Fibroblast of mammary gland (primary cell): ENCODE results near the gene VSIG10.
"Not testable (repeated sequence)": the region's sequence is repeated elsewhere in the genome, so short reads cannot be mapped to it uniquely, and the experiment has no call there.

Experiments used
- DNase-seq: peaks from one replicate; pipeline ENCODE4 v3.0.0-alpha.2; 2010; ENCODE audit warnings: low read depth
- H3K4me3 ChIP-seq: 2 replicates; pipeline ENCODE4 v1.5.1; 2011; ENCODE audit warnings: low read depth, mild to moderate bottlenecking, low read length, moderate library complexity; ENCODE audit not compliant: control insufficient read depth
- TF ChIP-seq, protein P1 (sequence below): conservative IDR thresholded peaks from 2 replicates; pipeline ENCODE4 v1.5.1; 2011; ENCODE audit warnings: low read depth, low read length, inconsistent platforms; ENCODE audit not compliant: control insufficient read depth, insufficient read depth

Gene VSIG10

DNA sequence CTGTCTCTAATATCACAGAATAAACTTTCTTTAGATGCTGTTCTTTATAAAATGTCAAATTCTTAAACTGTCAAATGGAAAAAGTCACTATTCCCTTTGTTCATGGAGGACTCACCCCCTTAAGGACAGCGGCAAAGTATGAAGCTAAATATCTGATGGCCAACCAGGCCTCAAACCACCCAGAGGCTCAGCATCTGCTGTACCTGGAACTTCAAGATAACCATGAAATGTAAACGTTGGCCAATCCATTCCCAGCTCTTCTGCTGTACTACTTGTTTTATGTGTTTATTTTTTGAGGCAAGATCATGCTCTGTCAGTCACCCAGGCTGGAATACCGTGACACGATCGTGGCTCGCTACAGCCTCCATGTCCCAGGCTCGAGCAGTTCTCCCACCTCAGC is 71.6 kb downstream of the VSIG10 start:
- H3K4me3 ChIP-seq, result no peak overlapping the region
- DNase-seq, result no peak
- TF ChIP-seq, protein P1, sequence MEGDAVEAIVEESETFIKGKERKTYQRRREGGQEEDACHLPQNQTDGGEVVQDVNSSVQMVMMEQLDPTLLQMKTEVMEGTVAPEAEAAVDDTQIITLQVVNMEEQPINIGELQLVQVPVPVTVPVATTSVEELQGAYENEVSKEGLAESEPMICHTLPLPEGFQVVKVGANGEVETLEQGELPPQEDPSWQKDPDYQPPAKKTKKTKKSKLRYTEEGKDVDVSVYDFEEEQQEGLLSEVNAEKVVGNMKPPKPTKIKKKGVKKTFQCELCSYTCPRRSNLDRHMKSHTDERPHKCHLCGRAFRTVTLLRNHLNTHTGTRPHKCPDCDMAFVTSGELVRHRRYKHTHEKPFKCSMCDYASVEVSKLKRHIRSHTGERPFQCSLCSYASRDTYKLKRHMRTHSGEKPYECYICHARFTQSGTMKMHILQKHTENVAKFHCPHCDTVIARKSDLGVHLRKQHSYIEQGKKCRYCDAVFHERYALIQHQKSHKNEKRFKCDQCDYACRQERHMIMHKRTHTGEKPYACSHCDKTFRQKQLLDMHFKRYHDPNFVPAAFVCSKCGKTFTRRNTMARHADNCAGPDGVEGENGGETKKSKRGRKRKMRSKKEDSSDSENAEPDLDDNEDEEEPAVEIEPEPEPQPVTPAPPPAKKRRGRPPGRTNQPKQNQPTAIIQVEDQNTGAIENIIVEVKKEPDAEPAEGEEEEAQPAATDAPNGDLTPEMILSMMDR, result no peak

DNA sequence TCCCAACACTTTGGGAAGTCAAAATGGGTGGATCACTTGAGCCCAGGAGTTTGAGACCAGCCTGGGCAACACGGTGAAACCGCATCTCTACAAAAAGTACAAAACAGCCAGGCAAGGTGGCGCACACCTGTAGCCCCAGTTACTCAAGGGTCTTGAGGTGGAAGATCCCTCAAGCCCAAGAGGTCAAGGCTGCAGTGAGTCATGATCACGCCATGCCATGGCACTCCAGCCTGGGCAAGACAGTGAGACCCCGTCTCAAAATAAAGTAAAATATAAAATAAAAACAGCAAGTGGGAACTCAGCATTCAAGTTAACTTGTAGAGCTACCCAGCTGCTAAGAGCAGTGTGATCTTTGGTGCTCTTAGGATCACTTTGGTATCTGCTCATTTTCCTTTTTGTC is 74.6 kb downstream of the VSIG10 start:
- no peak for DNase-seq
- no peak overlapping the region for H3K4me3 ChIP-seq
- TF ChIP-seq, protein P1, result no peak

DNA sequence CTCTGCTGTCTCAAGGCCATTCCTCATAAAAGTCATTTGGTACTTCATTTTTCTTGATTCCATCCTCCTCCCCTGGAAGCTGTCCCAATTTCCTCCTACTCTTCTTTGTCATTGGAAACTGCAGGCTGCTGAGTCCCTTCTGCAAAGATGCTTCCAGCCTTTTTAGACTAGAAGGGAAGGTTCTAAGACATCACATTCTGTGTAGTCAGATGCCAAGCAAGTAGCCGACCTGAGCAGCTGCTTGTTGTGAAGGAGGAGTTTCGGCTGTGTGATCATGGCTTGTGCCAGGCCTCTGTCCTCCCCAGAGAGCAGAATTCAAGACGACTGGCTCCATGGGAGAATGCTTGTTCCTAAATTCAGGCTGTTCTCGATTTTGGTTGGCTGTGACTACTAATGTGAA is 78.6 kb downstream of the VSIG10 start:
- no peak for DNase-seq
- no peak overlapping the region for H3K4me3 ChIP-seq
- TF ChIP-seq, protein P1, result no peak

DNA sequence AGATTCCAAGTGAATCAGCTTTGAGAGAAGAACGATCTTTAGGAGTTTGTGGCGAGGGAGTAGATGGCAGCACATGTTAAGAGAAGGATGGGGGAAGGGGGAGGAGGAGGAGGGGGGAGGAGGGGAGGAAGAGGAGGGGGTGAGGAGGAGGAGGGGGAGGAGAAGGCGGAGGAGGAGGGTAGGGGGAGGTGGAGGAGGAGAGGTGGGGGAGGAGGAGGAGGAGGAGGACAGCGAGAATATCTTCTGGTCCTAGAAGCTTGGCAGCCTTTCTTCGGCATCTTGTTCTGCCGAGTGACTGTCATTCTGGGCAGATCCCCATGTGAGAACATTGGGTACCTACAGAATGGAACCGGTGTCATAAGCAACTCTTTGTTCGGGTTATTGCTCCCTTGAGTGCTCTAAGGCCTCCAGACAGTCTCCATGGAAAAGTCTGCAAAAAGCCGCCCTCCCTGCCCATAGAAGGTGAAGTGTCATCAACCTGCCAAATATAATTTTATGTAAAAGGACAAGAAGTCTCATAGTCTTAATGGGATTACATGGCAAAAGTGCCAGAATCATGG is 80.4 kb downstream of the VSIG10 start:
- H3K4me3 ChIP-seq, result no peak overlapping the region
- DNase-seq, result no peak
- TF ChIP-seq, protein P1, result no peak

DNA sequence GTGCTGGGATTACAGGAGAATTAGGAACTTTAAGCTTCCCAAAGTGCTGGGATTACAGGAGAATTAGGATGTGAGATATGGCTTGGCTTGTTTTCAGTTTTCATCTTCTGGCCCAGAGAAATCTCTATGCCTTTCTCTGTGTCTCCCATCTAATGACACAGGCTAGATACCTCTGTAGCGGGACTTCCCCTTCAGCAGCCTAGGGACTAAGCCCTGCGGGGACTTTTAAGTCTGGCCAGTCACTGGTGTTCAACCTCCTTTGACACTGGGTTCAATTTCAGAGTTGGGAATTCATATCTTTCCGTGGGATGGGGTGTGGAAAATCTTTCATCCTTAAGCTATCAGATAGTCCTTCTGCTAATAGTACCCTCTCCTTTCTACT is 81.1 kb downstream of the VSIG10 start:
- no peak overlapping the region for H3K4me3 ChIP-seq
- DNase-seq, result no peak
- TF ChIP-seq, protein P1, result no peak

DNA sequence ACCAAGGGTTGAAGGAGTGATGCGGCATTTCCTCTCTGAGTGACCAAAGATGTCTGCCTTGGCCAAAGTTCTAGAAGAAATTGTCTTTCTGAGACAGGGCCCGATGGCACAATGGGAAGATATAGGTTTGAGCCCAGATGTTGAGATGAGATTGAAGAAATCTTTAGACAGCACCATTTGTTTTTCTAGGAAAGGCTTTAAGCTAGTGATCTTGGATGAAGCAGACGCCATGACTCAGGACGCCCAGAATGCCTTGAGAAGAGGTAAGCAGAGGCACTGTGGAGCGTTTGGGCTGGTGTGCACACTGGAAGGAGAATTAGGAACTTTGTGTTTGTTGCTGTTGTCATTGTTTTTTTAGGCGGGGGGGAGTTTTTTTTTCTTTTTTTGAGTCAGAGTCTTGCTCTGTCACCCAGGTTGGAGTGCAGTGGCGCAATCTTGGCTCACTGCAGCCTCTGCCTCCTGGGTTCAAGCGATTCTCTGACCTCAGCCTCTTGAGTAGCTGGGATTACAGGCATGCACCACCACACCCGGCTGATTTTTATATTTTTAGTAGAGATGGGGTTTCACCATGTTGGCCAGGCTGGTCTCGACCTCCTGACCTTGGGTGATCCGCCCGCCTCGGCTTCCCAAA is 81.6 kb downstream of the VSIG10 start:
- not testable (repeated sequence) for DNase-seq, H3K4me3 ChIP-seq

DNA sequence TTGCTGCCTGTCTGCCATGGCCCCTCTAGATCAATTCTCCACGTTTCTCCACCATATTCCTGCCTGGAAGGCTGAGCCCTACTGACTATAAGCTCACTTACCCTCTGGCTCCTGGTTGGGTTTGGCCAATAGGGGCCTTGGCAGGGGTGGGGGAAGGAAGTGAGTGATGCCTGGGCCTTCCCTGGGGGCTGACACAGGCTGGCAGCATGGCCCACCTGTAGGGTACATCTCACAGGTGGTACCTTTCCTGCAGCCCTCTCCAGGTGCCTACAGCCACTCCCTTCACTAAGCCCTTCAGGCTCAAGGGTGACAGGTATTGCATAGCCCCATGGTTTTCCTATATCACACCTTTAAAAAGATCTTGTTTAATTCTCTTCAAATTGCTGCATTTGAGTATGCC is 83.8 kb downstream of the VSIG10 start:
- no peak for DNase-seq
- H3K4me3 ChIP-seq, result no peak overlapping the region
- TF ChIP-seq, protein P1, result no peak
